ENCODE results near the gene FAM124A.

FAM124A gene

DNA sequence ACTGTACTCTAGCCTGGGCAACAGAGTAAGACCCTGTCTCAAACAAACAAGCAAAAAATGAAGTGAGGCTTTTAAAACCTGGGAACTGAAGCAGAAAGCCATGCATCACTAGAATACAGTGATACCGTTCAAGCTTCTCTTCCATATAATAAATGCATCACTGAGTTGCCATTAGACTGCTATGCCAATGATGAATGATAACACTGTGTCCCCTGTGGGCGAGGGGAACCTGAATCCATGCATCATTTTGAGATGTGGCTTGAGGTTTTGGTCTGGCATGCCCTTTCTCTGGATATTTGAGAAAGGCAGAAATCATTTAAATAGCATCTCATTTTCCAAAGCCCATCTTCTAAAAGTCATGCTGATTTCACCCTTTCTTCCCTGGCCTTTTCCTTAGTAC is 1.5 kb upstream of the FAM124A start:
- DNase-seq (ENCODE audit: low read depth, low spot score): no peak

DNA sequence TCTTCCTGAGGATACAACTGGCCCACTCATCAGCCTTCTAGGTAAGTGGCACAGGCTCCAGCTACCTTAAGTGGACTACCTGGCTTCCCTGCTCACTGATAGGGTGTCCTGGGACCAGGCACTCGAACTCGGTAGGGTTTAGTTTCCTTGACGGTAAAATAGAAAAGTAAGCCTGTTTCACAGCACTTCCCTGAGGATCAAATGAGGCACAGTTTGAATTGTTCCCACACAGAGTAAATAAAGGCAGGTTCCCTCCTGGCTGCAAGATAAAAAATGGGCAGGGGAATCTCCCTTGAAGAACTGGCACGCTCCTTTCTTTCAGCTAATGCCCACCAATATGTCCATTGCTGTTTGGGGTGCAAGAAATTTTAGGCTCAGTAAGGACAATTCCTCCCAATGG is 1.1 kb upstream of the FAM124A start:
- no peak for DNase-seq (ENCODE audit: low read depth, low spot score)

DNA sequence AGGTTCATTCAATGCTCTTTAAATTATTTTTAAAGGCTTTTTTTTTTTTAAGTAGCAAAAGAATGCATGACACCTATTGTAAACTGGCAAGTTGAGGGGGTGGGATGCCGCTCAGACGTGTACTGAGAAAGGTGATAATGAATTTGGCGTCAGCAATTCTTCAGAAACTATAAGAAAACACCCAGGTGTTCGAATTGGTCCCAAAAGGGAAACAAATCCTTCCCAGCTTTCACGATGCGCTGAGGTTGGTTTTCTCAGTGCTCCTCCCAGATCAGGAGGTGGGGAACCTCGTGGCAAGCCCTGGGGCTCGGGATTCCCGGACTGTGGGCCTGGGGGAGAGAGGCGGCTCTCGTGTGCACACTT is 543 bp upstream of the FAM124A start:
- no peak for DNase-seq (ENCODE audit: low read depth, low spot score)

DNA sequence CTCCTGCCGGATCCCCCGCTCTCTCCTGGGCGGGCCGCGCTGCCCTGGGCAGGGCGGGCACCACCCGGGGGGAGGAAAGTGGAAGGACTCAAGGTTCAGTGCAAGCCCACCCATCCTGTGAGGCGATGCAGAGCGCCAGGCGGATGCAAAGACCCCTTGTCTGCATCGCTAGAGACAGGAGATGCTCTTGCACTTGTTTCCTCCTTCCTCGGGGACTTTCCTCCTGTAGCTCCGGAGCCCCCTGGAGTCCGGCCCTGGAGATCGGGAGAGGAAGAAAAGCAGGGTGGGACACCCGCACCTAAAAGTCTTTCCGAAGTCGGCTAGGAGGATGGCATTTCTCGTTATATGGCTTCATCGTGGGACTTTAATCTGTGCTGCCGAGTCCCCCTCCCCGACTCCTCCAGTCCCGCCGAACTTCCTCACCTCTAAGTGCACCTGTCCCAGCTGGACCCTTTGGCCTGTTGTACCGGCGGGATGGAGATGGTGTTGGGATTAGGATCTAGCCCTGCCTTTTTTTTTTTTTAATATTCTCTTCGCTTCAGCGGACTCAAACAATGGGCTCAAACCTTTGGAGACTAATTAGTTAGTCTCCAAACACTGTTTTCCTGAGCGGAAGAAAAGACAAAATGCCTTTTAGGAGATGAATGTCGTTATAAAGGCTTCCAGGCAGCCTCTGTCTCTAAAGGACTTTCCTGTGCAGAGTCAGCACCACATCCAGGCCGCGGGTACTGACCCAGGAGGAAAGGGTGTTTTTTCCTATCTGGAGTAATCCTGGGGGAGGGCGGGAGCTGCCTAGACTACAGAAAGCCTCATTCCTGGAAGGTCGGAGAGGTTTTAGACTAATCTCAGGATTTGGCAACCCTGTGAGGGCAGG is 725 bp downstream of the FAM124A start:
- no peak for DNase-seq (ENCODE audit: low read depth, low spot score)

DNA sequence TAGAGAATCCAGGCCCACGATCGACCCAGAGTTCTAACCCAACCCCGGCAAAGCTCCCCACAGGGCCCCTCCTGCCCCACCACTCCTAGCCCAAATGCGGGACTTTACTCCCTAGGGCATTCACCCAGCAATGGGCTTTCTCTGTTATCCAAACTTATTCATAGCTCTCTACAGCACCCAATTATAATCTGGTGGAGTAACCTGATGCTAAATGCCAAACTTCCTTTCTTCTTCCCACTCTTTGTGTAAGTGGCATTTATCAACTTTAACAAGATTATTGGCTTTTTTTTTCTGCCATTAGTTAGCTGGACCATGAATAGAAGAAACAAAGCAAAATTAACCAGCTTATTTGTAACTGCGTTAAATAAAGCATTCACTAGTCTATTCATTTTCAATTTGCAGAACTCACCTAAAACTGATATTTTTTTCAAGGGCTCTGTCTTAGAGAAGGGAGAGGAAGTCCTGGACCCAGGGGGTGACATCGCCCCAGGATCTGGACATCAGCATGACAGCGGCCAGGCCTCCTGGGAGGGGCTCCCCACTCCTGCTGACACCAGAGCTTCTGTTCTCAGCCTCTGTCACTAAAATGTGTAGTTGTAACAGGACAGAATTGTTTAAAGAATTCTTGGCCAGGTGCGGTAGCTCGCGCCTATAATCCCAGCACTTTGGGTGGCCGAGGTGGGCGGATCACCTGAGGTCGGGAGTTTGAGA is 1.5 kb downstream of the FAM124A start:
- DNase-seq (ENCODE audit: low read depth, low spot score): no peak

DNA sequence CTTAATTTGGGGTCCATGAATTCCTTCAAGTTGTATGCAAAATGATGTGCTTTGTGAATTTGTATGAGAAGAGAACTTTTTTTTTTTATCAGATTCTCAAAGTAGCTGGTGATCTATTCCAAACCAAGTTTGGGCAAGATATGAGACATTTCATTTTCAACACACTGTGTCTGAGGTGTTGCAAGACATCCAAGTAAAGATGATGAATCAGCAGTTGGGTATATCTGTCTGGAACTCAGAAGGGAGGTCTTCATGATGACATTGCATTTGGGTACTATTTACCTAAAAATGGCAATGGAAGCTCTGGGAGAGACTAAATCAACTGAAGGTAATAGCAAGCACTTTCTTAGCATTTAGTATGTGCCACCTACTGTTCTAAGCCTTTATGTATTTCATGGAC is 2.8 kb downstream of the FAM124A start:
- no peak for DNase-seq (ENCODE audit: low read depth, low spot score)

DNA sequence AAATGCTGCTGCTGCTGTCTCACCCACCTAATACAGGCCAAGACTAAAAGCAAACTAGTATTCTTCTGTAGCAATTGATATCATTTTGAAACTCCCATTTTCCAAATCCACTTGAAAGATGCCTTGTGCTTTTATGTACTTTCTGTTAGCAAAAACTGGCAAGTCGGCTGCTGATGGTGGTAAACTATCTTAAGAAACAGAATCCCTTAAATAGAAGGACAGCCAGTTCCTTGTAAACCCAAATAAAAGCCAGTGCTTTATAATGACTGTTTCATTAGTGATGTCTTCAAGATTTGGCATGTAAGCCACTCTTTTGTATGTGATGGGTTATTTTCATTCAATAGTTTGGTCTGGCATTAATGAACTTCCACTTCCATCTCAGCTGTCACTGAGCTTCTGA is 5.2 kb downstream of the FAM124A start:
- DNase-seq (ENCODE audit: low read depth, low spot score): no peak

DNA sequence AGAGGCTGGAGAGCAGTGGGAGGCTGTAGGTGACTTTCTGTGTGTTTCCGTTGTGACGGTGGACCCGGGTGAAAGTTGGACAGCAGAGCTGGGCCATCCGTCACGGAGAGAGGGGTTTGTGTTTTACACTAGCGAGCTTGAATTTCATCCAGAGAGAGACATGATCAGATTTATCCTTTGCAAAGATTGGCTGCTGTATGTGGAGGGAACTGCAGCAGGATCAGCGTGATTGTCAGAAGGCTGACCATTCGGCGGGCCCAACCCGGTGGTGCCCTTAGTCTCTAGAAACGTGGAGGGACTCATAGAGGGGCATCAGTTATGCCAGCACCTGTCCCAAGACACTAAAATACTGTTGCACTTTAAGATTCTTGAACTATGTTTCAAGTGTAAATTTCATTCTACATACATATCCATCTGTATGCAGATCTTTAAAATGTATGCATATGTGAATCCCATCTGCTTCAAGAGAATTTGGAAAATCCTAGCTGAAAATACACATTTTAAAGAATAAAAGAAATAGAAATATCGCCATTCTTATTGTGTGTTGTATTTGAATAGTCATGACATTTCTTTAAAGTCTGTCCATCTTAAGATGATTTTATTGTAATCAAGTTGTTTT is 7.0 kb downstream of the FAM124A start:
- DNase-seq (ENCODE audit: low read depth, low spot score): no peak

DNA sequence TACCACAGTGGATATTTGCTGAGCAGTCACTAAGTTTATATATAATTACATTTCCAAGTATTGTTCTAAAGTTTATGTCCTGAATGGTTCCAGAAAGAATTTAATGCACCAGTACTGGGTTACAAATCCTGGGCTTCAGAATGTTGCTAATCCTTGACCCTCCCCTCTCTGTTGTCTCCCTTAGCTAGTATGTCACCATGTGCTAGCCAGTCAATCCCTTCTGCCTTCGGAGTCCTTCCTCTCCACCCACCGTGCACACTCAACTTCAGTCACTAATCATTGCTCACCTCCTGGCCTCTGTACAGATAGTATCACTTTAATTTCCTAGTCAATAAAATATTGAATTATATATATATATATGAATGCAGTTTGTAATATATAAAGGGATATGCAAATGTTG is 7.5 kb downstream of the FAM124A start:
- no peak for DNase-seq (ENCODE audit: low read depth, low spot score)

DNA sequence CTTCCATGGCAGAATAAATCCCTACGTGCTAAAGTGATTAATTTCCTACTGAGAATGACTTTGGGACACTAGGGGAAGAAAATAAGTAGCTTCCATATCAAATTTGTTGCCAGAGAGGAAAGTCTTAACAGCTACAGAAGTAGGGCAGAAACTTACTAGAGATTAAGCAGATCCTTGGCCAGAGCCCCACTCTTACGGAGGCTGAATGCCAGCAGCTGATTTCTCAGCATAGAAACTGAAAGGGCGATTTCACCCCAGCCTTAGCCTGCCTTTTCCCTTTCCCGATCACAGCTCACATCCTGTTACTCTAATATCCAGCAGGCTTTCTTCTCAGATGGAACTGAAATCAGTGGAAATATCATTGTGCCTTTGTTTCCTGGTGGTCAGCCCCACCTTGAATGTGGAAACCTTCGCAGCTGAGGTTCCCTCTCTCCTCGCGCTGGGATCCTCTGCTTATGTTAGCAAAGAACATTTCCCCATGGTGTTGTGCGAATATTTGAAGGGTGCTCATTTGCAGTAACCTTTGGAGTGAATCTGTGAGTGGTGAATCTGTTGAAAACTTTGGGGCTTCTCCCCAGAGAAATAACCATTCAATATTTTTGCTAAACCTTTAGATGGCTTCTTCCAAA is 8.4 kb downstream of the FAM124A start:
- no peak for DNase-seq (ENCODE audit: low read depth, low spot score)

DNA sequence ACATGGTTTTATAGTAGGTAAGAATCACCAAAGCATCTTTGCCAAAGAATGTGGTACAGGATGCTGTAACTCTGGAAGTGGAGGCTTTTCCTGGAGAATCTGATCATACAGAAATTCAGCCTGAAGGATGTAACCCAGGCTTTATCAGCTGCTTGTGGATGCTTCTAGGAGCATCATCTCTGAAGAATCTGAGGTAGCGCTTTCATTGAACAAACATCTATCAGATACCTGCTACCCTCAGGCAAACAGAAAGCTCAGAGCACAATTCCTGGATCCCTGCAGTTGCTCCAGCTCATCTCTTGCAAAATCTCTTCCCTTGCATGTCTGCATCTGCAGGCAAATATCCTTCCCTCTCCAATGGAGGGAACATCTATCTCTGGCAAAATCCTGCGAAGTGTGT is 9.3 kb downstream of the FAM124A start:
- no peak for DNase-seq (ENCODE audit: low read depth, low spot score)

DNA sequence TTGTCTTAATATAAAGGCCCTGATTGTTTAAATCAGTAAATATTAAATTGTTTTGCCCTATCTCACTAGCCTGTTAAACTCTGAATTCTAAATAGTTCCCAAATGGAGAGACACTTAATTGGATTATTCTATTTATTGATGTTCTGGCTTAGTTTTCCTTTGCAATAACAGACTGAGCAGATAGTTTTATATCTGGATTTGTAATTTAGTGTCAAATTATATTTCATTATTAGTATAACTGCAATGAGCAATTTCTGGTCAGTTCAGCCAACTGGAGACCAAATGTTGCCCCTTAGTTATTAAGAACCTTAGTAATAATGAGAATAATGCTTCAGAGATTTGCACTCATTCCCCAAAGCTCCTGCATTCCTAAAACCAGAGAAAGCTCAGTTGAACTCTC is 10.1 kb downstream of the FAM124A start:
- DNase-seq (ENCODE audit: low read depth, low spot score): no peak

DNA sequence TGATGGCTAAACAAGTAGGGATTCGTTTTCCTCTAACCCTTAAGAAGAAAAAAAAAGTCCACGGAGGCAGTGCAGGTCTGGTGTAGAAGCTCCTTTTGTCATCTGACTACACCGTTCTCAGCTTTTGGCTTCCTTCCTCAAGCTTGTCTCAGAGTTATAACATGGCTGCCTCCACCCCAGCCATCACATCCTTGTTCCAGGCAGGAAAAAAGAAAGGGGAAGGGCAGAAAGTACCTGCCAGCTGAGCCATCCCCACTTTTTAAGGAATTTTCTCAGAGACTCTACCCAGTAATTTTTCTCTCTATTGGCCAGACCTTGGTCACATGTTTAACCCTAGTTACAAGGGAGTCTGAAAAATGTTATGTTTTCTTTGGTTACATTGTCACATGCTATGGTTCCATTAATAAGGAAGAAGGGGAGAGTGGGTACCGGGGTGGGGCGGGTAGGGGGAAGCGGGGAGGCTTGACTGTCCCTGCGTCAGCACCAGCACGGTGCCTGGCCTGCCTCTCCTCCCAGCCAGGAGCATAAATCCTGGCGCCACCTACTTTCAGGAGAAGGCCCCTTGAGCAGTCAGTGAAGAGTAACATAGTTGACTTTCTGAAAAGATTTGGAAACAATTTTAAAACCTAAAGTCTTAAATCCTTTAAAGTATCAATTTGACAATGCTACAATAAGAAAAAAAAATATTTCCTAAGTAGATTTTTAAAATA is 11.1 kb downstream of the FAM124A start:
- no peak for DNase-seq (ENCODE audit: low read depth, low spot score)

DNA sequence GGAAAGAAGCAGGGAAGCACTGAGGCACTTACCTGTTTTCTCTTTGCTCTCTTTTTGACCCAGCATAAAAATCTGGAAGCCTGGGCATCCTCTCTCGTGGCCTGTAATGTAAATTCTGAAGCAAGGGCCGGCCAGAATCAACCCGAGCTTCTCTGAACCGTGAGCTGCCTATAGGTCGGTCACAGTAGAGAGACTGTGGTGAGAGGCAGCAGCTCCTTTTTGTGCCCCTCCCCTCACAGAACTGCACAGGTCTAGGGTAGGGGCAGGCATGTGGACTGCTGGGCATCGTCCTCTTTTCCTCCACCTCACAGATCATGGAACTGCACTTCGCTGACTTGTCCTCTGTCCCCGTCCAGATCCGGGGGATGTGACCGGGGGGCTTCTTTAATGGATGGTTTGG is 12.5 kb downstream of the FAM124A start:
- no peak for DNase-seq (ENCODE audit: low read depth, low spot score)

DNA sequence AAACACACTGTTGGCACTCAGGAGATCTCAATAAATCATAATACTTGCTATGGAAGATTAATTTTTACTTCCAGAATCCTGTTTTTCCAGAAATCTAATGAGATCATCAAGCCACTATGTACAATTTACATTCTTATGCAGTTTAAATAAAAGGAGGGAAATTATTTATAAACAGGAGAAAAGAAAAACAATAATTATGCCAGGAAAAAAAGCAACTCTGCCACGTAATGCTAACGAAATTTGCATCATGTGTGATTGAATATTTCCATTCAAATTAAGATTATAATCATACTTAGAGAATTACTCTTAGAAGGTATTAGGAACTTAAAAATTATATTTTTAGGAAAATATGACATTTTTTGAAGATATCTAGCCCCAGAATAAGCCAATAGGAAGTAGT is 13.0 kb downstream of the FAM124A start:
- no peak for DNase-seq (ENCODE audit: low read depth, low spot score)

DNA sequence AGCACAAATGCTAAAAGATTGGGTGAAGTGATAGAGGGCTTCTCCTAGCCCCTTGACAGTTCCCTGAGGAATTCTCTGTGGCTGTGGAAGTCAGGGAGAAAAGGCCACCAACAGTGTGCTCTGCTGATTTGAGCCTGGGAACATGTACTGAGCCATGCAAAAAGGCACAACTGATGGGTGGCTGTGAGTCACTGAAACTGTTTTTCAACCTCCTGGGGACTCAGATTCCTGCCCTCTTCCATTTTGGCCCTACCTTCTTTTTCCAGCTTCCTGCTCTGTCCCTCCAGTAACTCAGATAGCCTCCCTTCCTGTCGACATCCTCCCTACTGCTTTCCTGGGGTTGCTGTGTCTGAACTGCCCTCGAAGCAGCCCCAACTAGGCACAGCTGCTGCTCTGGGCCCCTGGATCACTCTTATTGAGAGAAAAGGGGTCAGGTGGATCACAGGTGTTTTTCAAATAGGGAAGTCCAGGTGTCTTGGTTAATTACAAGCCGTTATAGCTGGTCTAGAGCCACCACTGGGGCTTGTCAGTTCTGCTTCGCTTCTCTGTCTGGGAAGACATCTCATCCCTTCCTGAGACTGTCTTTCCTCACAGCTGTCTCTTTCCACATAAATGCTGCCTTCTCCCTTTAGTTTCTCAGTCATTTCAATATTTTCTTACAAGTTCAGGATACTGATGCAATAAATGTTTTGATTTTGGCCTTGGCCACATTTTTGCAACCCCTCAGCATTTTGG is 13.7 kb downstream of the FAM124A start:
- DNase-seq (ENCODE audit: low read depth, low spot score): no peak

DNA sequence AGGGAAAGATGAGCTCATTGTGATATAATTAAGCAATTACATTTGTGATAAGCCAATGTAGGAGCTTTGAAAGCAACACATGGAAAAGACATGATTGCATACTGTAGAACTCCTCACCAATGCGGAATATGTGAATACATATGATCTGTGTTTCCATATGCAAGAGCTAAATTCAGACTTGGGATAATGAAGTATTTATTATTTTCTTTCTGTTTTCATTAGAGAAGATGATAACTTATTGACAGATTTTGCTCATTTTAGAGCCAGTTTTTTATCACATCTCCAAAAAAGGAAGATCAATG is 14.2 kb downstream of the FAM124A start:
- no peak for DNase-seq (ENCODE audit: low read depth, low spot score)

DNA sequence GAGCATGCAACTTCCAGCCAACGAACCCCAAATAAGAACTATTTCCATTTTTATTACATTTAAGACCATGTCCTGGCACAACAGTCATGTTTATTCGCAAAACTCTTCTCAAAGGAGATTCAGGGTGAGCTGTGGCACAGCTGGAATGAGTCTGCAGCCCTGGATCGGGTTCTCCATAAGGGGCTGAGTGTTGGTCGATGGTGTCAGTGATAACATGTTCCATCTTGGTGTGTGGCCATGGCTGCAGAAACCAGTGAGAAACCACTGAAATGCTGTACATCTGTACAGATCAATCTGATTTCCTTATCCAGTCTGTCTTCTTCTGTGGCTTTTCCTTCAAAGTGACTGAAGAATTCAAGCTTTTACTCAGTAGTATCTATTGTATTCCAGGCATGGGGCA is 15.2 kb downstream of the FAM124A start:
- no peak for DNase-seq (ENCODE audit: low read depth, low spot score)

DNA sequence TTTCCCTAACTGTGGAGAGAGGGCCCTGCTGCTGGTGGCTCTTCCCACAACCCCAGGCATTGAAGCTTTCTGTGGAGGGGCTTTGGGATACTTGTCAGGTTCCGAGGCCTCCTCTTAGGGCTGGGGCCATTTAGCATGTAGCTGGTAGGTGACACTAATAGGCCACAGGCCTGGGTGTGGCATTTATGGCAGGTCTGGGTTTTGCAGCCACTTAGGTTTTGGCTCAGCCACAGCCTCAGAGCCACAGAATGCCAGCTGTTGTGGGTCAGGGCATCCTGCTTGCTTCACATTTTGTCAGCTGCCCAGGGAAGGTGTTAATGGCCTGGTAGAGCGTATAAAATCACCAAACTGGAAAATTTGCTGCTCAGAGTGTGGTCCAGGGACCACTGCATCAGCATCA is 15.7 kb downstream of the FAM124A start:
- no peak for DNase-seq (ENCODE audit: low read depth, low spot score)

DNA sequence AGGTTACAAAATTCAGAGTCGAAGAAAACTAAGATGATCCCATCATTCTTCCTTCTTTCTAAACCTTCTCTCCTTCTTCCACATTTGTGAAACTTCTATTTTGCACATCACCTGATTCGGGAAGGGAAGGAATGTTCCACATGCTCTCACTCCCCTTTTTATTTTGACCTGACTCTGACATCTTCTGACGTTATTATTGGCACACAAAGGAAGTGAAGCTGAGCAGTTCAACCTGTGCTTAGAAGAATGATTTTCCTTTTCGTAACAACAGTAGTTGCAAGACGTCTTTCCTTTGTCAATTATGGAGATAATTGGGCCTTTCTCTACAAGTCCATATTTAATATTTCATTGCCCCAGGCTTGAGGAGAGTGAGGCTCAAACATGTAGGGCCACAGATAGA is 18.0 kb downstream of the FAM124A start:
- no peak for DNase-seq (ENCODE audit: low read depth, low spot score)

DNA sequence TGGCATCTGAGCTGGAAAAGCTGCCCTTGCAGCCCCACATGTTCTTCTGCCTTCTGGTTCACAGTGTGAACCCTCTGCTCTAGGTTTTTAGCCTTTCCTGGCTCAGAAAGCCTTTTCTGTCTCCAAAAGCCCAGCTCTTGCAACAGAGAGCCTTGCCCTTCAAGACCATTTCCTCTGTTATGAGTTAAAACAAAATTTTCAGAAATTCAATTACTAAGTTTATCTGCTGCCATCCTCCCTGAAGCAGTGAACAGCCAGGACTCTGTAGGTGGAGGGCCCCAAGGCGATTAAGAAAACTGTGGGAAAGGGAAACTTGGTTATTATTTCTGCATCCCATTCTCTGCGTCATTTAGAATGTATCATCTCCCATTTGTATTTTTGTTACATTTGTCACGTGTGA is 18.8 kb downstream of the FAM124A start:
- DNase-seq (ENCODE audit: low read depth, low spot score): no peak
